ENCODE results near the gene ZBTB34. TPM values are rescaled to one million over a fixed set of nuclear protein-coding genes. Genes with fewer than 3 reads are reported as not detected.
"Not testable (repeated sequence)": the region's sequence is repeated elsewhere in the genome, so short reads cannot be mapped to it uniquely, and the experiment has no call there.

ZBTB34 gene
- total RNA-seq (10 to 100 TPM in 1 of 2 experiments, 1 to 10 TPM in 1; 9.4 to 10.1 TPM), polyA plus RNA-seq (under 1 TPM; 0.35 to 0.99 TPM)

GRCh38 chr9:126860077-126860756, at the start of gene ZBTB34:
TSS of gene ZBTB34 (plus strand) at chr9:126860639. CDS start at chr9:126879400, 18,761 bp downstream.
- intact Hi-C loops (cut with micrococcal nuclease) = loop anchor here (1.0 to 5.0 kb wide), 3 partner anchors 52 to 339 kb away; partner anchors contain the start of gene RALGPS1
- POLR2A ChIA-PET (ENCODE audit: partially characterized antibody) = interaction anchor here (0.6 to 2.6 kb wide), 5 partner anchors 10 to 137 kb away, joined by 3 to 8 read pairs (median 3); partner anchors contain the start of genes RALGPS1 and ZBTB43
- H3K4me3 Mint-ChIP-seq = peak within 1 kb of the TSS; percentile 84 to 92 (median 88)
- no peaks in the 10 kb centered on the region for H3K9me3 Mint-ChIP-seq
- no peaks in the 10 kb centered on the region for H3K9me3 ChIP-seq (ENCODE audit: control insufficient read depth in 1 of 2, low read length in 2 of 2)
- no peaks in the 10 kb centered on the region for H3K27me3 ChIP-seq (ENCODE audit: insufficient read depth, low read length)
- H3K27me3 Mint-ChIP-seq = peaks cover 0 to 1% of the 10 kb centered on the region in 2 donors
- DNase-seq = peak; percentile 62 to 87 (median 79)
- H3K36me3 ChIP-seq (ENCODE audit: insufficient read depth, low read length) = no peaks in the 10 kb centered on the region
- peak within 1 kb of the TSS; percentile 60 for H3K27ac ChIP-seq (ENCODE audit: low read depth, low read length)
- H3K27ac Mint-ChIP-seq = peak within 1 kb of the TSS; percentile 80 to 90 (median 88)
- CTCF ChIA-PET (ENCODE audit: partially characterized antibody) = interaction anchor here (1.2 to 2.2 kb wide), 4 partner anchors 9 to 53 kb away, joined by 3 to 9 read pairs (median 6); no protein-coding TSS in a partner anchor
- peaks cover 29% of the 10 kb centered on the region for H3K4me1 ChIP-seq (ENCODE audit: insufficient read depth, low read length)
- peaks cover 3 to 10% of the 10 kb centered on the region in 2 donors for H3K36me3 Mint-ChIP-seq
- H3K4me3 ChIP-seq (ENCODE audit: low read length in 2 of 2) = peak within 1 kb of the TSS; percentile 63 to 64
- peaks cover 18 to 43% (median 25%) of the 10 kb centered on the region in 4 donors for H3K4me1 Mint-ChIP-seq

GRCh38 chr9:126813072-126813471, 47.4 kb upstream of the ZBTB34 start:
- H3K27ac Mint-ChIP-seq = no peak overlapping the region
- H3K27me3 Mint-ChIP-seq = no peaks in the 10 kb centered on the region
- H3K36me3 Mint-ChIP-seq = peaks cover 54 to 62% of the 10 kb centered on the region in 2 donors
- no peak for DNase-seq
- Histone ChIP-seq H3K27ac (ENCODE audit: low read depth, low read length) (no peak overlapping the region), H3K36me3 (ENCODE audit: insufficient read depth, low read length) (peaks cover 11% of the 10 kb centered on the region), H3K4me3 (ENCODE audit: low read length in 2 of 2) (no peak overlapping the region), H3K9me3 (ENCODE audit: control insufficient read depth in 1 of 2, low read length in 2 of 2) (no peaks in the 10 kb centered on the region), H3K27me3 (ENCODE audit: insufficient read depth, low read length) (no peaks in the 10 kb centered on the region), H3K4me1 (ENCODE audit: insufficient read depth, low read length) (peaks cover 10% of the 10 kb centered on the region)
- peaks cover 20 to 39% (median 32%) of the 10 kb centered on the region in 4 donors for H3K4me1 Mint-ChIP-seq
- intact Hi-C loops (cut with micrococcal nuclease) = no loop called here
- peaks cover 0 to 29% (median 16%) of the 10 kb centered on the region in 8 donors for H3K9me3 Mint-ChIP-seq
- ChIA-PET POLR2A (ENCODE audit: partially characterized antibody) (no interaction called here), CTCF (ENCODE audit: partially characterized antibody) (no interaction called here)
- H3K4me3 Mint-ChIP-seq = peak overlapping the region in 1 of 8 donors; percentile 40

GRCh38 chr9:126814091-126814490, 46.3 kb upstream of the ZBTB34 start:
- Mint-ChIP-seq H3K4me3 (peak overlapping the region in 1 of 8 donors; percentile 31), H3K9me3 (peaks cover 0 to 38% (median 25%) of the 10 kb centered on the region in 8 donors), H3K36me3 (peaks cover 65 to 68% of the 10 kb centered on the region in 2 donors), H3K27me3 (no peaks in the 10 kb centered on the region), H3K27ac (no peak overlapping the region), H3K4me1 (peaks cover 21 to 38% (median 31%) of the 10 kb centered on the region in 4 donors)
- ChIA-PET CTCF (ENCODE audit: partially characterized antibody) (no interaction called here), POLR2A (ENCODE audit: partially characterized antibody) (no interaction called here)
- Histone ChIP-seq H3K4me1 (ENCODE audit: insufficient read depth, low read length) (no peaks in the 10 kb centered on the region), H3K27me3 (ENCODE audit: insufficient read depth, low read length) (no peaks in the 10 kb centered on the region), H3K4me3 (ENCODE audit: low read length in 2 of 2) (no peak overlapping the region), H3K36me3 (ENCODE audit: insufficient read depth, low read length) (peaks cover 10% of the 10 kb centered on the region), H3K27ac (ENCODE audit: low read depth, low read length) (no peak overlapping the region), H3K9me3 (ENCODE audit: control insufficient read depth in 1 of 2, low read length in 2 of 2) (peaks cover 0 to 6% of the 10 kb centered on the region in 2 donors)
- DNase-seq = no peak
- intact Hi-C loops (cut with micrococcal nuclease) = no loop called here

- CTCF ChIA-PET (ENCODE audit: partially characterized antibody) = interaction anchor here (0.9 kb wide), 1 partner anchor 14 kb away, joined by 4 read pairs; no protein-coding TSS in a partner anchor
- H3K9me3 Mint-ChIP-seq = peaks cover 0 to 43% (median 26%) of the 10 kb centered on the region in 8 donors
- peaks cover 63 to 72% of the 10 kb centered on the region in 2 donors for H3K36me3 Mint-ChIP-seq
Observed at GRCh38 chr9:126817615-126818014, 42.8 kb upstream of the ZBTB34 start.

GRCh38 chr9:126818482-126818881, 42.0 kb upstream of the ZBTB34 start:
- H3K9me3 Mint-ChIP-seq = peaks cover 0 to 39% (median 24%) of the 10 kb centered on the region in 8 donors
- peaks cover 0 to 6% of the 10 kb centered on the region in 2 donors for H3K9me3 ChIP-seq (ENCODE audit: control insufficient read depth in 1 of 2, low read length in 2 of 2)
- POLR2A ChIA-PET (ENCODE audit: partially characterized antibody) = interaction anchor here (1.0 kb wide), 2 partner anchors 14 to 46 kb away, joined by 3 to 4 read pairs; partner anchors contain the start of gene ZBTB43
- CTCF ChIA-PET (ENCODE audit: partially characterized antibody) = interaction anchor here (0.9 kb wide), 1 partner anchor 13 kb away, joined by 4 read pairs; no protein-coding TSS in a partner anchor
- peaks cover 5% of the 10 kb centered on the region for H3K36me3 ChIP-seq (ENCODE audit: insufficient read depth, low read length)
- peaks cover 63 to 71% of the 10 kb centered on the region in 2 donors for H3K36me3 Mint-ChIP-seq
- no peaks in the 10 kb centered on the region for H3K27me3 Mint-ChIP-seq
- DNase-seq = no peak
- H3K4me1 Mint-ChIP-seq = peaks cover 27 to 51% (median 32%) of the 10 kb centered on the region in 4 donors
- H3K4me3 Mint-ChIP-seq = peak overlapping the region in 1 of 8 donors; percentile 7
- intact Hi-C loops (cut with micrococcal nuclease) = no loop called here
- no peak overlapping the region for H3K4me3 ChIP-seq (ENCODE audit: low read length in 2 of 2)
- no peak overlapping the region for H3K27ac Mint-ChIP-seq
- no peak overlapping the region for H3K27ac ChIP-seq (ENCODE audit: low read depth, low read length)
- H3K27me3 ChIP-seq (ENCODE audit: insufficient read depth, low read length) = no peaks in the 10 kb centered on the region
- H3K4me1 ChIP-seq (ENCODE audit: insufficient read depth, low read length) = no peaks in the 10 kb centered on the region

More at GRCh38 chr9:126817615-126818014, 42.8 kb upstream of the ZBTB34 start:
- H3K9me3 ChIP-seq (ENCODE audit: control insufficient read depth in 1 of 2, low read length in 2 of 2); H3K4me3 Mint-ChIP-seq; H3K27ac Mint-ChIP-seq; H3K36me3 ChIP-seq (ENCODE audit: insufficient read depth, low read length); intact Hi-C loops (cut with micrococcal nuclease); H3K4me1 ChIP-seq (ENCODE audit: insufficient read depth, low read length); H3K27me3 Mint-ChIP-seq; DNase-seq; H3K27ac ChIP-seq (ENCODE audit: low read depth, low read length); H3K27me3 ChIP-seq (ENCODE audit: insufficient read depth, low read length); H3K4me3 ChIP-seq (ENCODE audit: low read length in 2 of 2): not testable (repeated sequence)
- peaks cover 27 to 51% (median 33%) of the 10 kb centered on the region in 4 donors for H3K4me1 Mint-ChIP-seq
- POLR2A ChIA-PET (ENCODE audit: partially characterized antibody) = interaction anchor here (1.0 to 1.3 kb wide), 3 partner anchors 12 to 47 kb away, joined by 3 to 4 read pairs (median 4); partner anchors contain the start of gene ZBTB43

GRCh38 chr9:126819482-126819881, 41.0 kb upstream of the ZBTB34 start:
- DNase-seq = no peak
- Mint-ChIP-seq H3K36me3 (peaks cover 59 to 66% of the 10 kb centered on the region in 2 donors), H3K27ac (no peak overlapping the region), H3K27me3 (no peaks in the 10 kb centered on the region), H3K4me3 (peak overlapping the region in 1 of 8 donors; percentile 4), H3K9me3 (peaks cover 0 to 34% (median 21%) of the 10 kb centered on the region in 8 donors), H3K4me1 (peaks cover 26 to 56% (median 33%) of the 10 kb centered on the region in 4 donors)
- POLR2A ChIA-PET (ENCODE audit: partially characterized antibody) = no interaction called here
- intact Hi-C loops (cut with micrococcal nuclease) = no loop called here
- H3K9me3 ChIP-seq (ENCODE audit: control insufficient read depth in 1 of 2, low read length in 2 of 2) = peaks cover 0 to 6% of the 10 kb centered on the region in 2 donors
- H3K27me3 ChIP-seq (ENCODE audit: insufficient read depth, low read length) = no peaks in the 10 kb centered on the region
- peaks cover 4% of the 10 kb centered on the region for H3K36me3 ChIP-seq (ENCODE audit: insufficient read depth, low read length)
- no peak overlapping the region for H3K4me3 ChIP-seq (ENCODE audit: low read length in 2 of 2)
- no peak overlapping the region for H3K27ac ChIP-seq (ENCODE audit: low read depth, low read length)
- no peaks in the 10 kb centered on the region for H3K4me1 ChIP-seq (ENCODE audit: insufficient read depth, low read length)
- CTCF ChIA-PET (ENCODE audit: partially characterized antibody) = no interaction called here

GRCh38 chr9:126822278-126822677, 38.2 kb upstream of the ZBTB34 start:
- Mint-ChIP-seq H3K9me3 (peaks cover 0 to 15% (median 10%) of the 10 kb centered on the region in 8 donors), H3K36me3 (peaks cover 55 to 57% of the 10 kb centered on the region in 2 donors), H3K27ac (peak overlapping the region in 1 of 7 donors; percentile 41), H3K4me1 (peaks cover 25 to 57% (median 36%) of the 10 kb centered on the region in 4 donors), H3K27me3 (no peaks in the 10 kb centered on the region), H3K4me3 (no peak overlapping the region)
- DNase-seq = no peak
- no peaks in the 10 kb centered on the region for H3K36me3 ChIP-seq (ENCODE audit: insufficient read depth, low read length)
- H3K4me3 ChIP-seq (ENCODE audit: low read length in 2 of 2) = no peak overlapping the region
- intact Hi-C loops (cut with micrococcal nuclease) = no loop called here
- ChIA-PET CTCF (ENCODE audit: partially characterized antibody) (no interaction called here), POLR2A (ENCODE audit: partially characterized antibody) (no interaction called here)
- peaks cover 0 to 6% of the 10 kb centered on the region in 2 donors for H3K9me3 ChIP-seq (ENCODE audit: control insufficient read depth in 1 of 2, low read length in 2 of 2)
- no peaks in the 10 kb centered on the region for H3K27me3 ChIP-seq (ENCODE audit: insufficient read depth, low read length)
- no peak overlapping the region for H3K27ac ChIP-seq (ENCODE audit: low read depth, low read length)
- H3K4me1 ChIP-seq (ENCODE audit: insufficient read depth, low read length) = no peaks in the 10 kb centered on the region

All from CD4-positive, alpha-beta memory T cell (primary cell).